ENCODE results near the gene WDR73.

WDR73 gene

GRCh38 chr15:84590406-84590805 lies 63.7 kb downstream of the WDR73 start:
- TF ChIP-seq TAF1 (IDR thresholded peaks at IDR 0.05; ENCODE audit: borderline replicate concordance, insufficient read depth, low read length) (no peak), FOXP2 (optimal IDR thresholded peaks at IDR 0.05; ENCODE audit: borderline replicate concordance, extremely low read depth, extremely low read length, insufficient read depth) (no peak), SIN3A (IDR thresholded peaks at IDR 0.05; ENCODE audit: borderline replicate concordance, insufficient read depth, low read length) (no peak), POLR2AphosphoS5 (IDR thresholded peaks at IDR 0.05; ENCODE audit: low read depth, low read length) (no peak)
- TF ChIP-seq, protein P1, sequence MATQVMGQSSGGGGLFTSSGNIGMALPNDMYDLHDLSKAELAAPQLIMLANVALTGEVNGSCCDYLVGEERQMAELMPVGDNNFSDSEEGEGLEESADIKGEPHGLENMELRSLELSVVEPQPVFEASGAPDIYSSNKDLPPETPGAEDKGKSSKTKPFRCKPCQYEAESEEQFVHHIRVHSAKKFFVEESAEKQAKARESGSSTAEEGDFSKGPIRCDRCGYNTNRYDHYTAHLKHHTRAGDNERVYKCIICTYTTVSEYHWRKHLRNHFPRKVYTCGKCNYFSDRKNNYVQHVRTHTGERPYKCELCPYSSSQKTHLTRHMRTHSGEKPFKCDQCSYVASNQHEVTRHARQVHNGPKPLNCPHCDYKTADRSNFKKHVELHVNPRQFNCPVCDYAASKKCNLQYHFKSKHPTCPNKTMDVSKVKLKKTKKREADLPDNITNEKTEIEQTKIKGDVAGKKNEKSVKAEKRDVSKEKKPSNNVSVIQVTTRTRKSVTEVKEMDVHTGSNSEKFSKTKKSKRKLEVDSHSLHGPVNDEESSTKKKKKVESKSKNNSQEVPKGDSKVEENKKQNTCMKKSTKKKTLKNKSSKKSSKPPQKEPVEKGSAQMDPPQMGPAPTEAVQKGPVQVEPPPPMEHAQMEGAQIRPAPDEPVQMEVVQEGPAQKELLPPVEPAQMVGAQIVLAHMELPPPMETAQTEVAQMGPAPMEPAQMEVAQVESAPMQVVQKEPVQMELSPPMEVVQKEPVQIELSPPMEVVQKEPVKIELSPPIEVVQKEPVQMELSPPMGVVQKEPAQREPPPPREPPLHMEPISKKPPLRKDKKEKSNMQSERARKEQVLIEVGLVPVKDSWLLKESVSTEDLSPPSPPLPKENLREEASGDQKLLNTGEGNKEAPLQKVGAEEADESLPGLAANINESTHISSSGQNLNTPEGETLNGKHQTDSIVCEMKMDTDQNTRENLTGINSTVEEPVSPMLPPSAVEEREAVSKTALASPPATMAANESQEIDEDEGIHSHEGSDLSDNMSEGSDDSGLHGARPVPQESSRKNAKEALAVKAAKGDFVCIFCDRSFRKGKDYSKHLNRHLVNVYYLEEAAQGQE (IDR thresholded peaks at IDR 0.05; ENCODE audit: insufficient read depth in 1 of 2, low read depth in 2 of 2, low read length in 2 of 2): no peak
